CD4-positive, alpha-beta T cell treated with Interleukin-6 at 100 ng/mL for 8 hours (primary cell): ENCODE data around the gene ITGA2.
"Not testable (repeated sequence)": the region's sequence is repeated elsewhere in the genome, so short reads cannot be mapped to it uniquely, and the experiment has no call there.

Source experiments
- DNase-seq: peaks from one replicate; pipeline ENCODE4 v3.0.0-alpha.2; 2020; ENCODE audit warnings: mixed read lengths, low spot score

The ITGA2 gene

GRCh38 chr5:53100606-53101005 lies 111.5 kb downstream of the ITGA2 start:
- no peak for DNase-seq

GRCh38 chr5:53105611-53106300 lies 116.6 kb downstream of the ITGA2 start:
- no peak for DNase-seq

- no peak for DNase-seq
Observed at GRCh38 chr5:53109056-53109442, 119.9 kb downstream of the ITGA2 start.

- DNase-seq, result peak; percentile 92
Observed at GRCh38 chr5:53109443-53110127, 120.4 kb downstream of the ITGA2 start, which contains the start of gene MOCS2. Gene MOCS2 (minus strand): TSS chr5:53109757. CDS start chr5:53107174, 2,583 bp downstream.

- no peak for DNase-seq
Observed at GRCh38 chr5:53110156-53110555, 121.0 kb downstream of the ITGA2 start.

GRCh38 chr5:53111139-53111538 lies 122.0 kb downstream of the ITGA2 start:
- no peak for DNase-seq

- not testable (repeated sequence) for DNase-seq
Observed at GRCh38 chr5:53112307-53112706, 123.2 kb downstream of the ITGA2 start.

GRCh38 chr5:53112909-53113308 lies 123.8 kb downstream of the ITGA2 start:
- no peak for DNase-seq

- DNase-seq, result no peak
Observed at GRCh38 chr5:53113947-53114346, 124.8 kb downstream of the ITGA2 start.

- DNase-seq, result no peak
Observed at GRCh38 chr5:53114988-53115387, 125.8 kb downstream of the ITGA2 start.

- DNase-seq, result no peak
Observed at GRCh38 chr5:53116597-53116996, 127.4 kb downstream of the ITGA2 start.

- DNase-seq, result no peak
Observed at GRCh38 chr5:53118879-53119278, 129.7 kb downstream of the ITGA2 start.

- no peak for DNase-seq
Observed at GRCh38 chr5:53120165-53120564, 131.0 kb downstream of the ITGA2 start.

GRCh38 chr5:53123702-53124101 lies 134.6 kb downstream of the ITGA2 start:
- DNase-seq, result no peak

- no peak for DNase-seq
Observed at GRCh38 chr5:53126521-53126920, 137.4 kb downstream of the ITGA2 start.

GRCh38 chr5:53127107-53127506 lies 138.0 kb downstream of the ITGA2 start:
- no peak for DNase-seq

- no peak for DNase-seq
Observed at GRCh38 chr5:53128481-53128880, 139.3 kb downstream of the ITGA2 start.

GRCh38 chr5:53130266-53130665 lies 141.1 kb downstream of the ITGA2 start:
- no peak for DNase-seq

- no peak for DNase-seq
Observed at GRCh38 chr5:53133020-53133419, 143.9 kb downstream of the ITGA2 start.
